ENCODE data around the gene CCR2.

GRCh38 chr3:46314517-46314916 is 39.4 kb upstream of the CCR2 start:
- TF ChIP-seq MXI1 (conservative IDR thresholded peaks at IDR 0.05; ENCODE audit: poor library complexity, severe bottlenecking) (no peak), POLR2AphosphoS5 (IDR thresholded peaks at IDR 0.05) (no peak), CTCF (IDR thresholded peaks at IDR 0.05; ENCODE audit: poor library complexity, severe bottlenecking) (no peak), RAD21 (conservative IDR thresholded peaks at IDR 0.05) (no peak), EZH2 (IDR thresholded peaks at IDR 0.05; ENCODE audit: borderline replicate concordance, insufficient read depth, low read length, poor library complexity, severe bottlenecking) (no peak), EP300 (conservative IDR thresholded peaks at IDR 0.05; ENCODE audit: poor library complexity, severe bottlenecking) (no peak), SMC3 (conservative IDR thresholded peaks at IDR 0.05; ENCODE audit: poor library complexity) (no peak)

All from neural cell (in vitro differentiated cells).